Measurements from ENCODE around the gene MATK.

DNA sequence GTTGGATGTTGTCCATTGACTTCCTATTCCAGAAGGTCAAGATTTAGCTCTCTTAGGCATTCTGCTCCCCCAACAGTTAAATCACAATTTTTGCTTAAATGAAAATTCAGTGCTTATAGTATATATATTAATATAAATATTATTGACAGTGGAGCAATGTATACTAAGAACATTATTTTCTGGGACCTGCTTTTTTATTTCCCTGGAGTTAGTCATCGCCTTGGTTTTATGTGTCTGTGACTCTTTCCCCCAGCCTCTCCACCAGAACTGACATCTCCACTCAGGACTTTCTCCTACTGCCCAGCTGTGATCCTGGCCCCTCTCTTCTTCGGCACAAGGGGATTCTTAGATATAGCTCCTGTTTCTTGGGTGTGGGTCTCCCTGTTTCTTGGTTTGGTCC, 10.2 kb upstream of the MATK start:
- TF ChIP-seq CTCF (IDR thresholded peaks at IDR 0.05; ENCODE audit: low read depth, low read length, missing input control) (no peak), SP1 (IDR thresholded peaks at IDR 0.05) (no peak)
